Neural cell (in vitro differentiated cells): Measurements from ENCODE around the gene NPFFR2.
"Not testable (repeated sequence)": the region's sequence is repeated elsewhere in the genome, so short reads cannot be mapped to it uniquely, and the experiment has no call there.

Experiments
- MXI1 ChIP-seq: fragments of 450-650 bp; conservative IDR thresholded peaks from 2 replicates; pipeline ENCODE4 v1.6.1; 2014; ENCODE audit warnings: antibody characterized with exemption, mild to moderate bottlenecking; ENCODE audit not compliant: poor library complexity, severe bottlenecking
- POLR2AphosphoS5 ChIP-seq: IDR thresholded peaks from 2 replicates; pipeline ENCODE4 v1.6.1; 2012

DNA sequence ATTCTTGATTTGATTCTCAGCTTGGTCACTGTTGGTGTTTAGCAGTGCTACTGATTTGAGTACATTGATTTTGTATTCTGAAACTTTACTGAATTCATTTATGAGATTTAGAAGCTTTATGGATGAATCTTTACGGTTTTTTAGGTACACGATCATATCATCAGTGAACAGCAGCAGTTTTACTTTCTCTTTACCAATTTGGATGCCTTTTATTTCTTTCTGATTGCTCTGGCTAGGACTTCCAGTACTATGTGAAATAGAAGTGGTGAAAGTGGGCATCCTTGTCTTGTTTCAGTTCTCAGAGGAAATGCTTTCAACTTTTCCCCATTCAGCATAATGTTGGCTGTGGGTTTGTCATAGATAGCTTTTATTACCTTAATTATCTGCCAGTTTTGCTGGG, 58.8 kb downstream of the NPFFR2 start:
- not testable (repeated sequence) for TF ChIP-seq POLR2AphosphoS5, MXI1
